GM18868 (cell line): ENCODE results near the gene CALB2.
A peak's percentile ranks its signal among the peaks of the same experiment; 100 is the strongest.
"Not testable (repeated sequence)": the region's sequence is repeated elsewhere in the genome, so short reads cannot be mapped to it uniquely, and the experiment has no call there.

Experiments
- ATAC-seq: cut with Tn5 transposase; IDR thresholded peaks from one replicate; pipeline ENCODE4 v1.9.1; 2021; ENCODE audit warnings: mild to moderate bottlenecking, moderate library complexity; ENCODE audit not compliant: unreplicated experiment

Gene CALB2

GRCh38 chr16:71358464-71358998, at the start of gene CALB2:
Gene CALB2 (plus strand): TSS chr16:71358723. CDS start chr16:71358793, 70 bp downstream.
- ATAC-seq: peak; percentile 87

GRCh38 chr16:71311553-71312158, 46.9 kb upstream of the CALB2 start:
- ATAC-seq: no peak

GRCh38 chr16:71313591-71313990, 44.9 kb upstream of the CALB2 start:
- not testable (repeated sequence) for ATAC-seq

GRCh38 chr16:71315269-71315668, 43.3 kb upstream of the CALB2 start:
- ATAC-seq: no peak

GRCh38 chr16:71319999-71320398, 38.5 kb upstream of the CALB2 start:
- no peak for ATAC-seq

- ATAC-seq: no peak
Measured at GRCh38 chr16:71327720-71328119, 30.8 kb upstream of the CALB2 start.

- no peak for ATAC-seq
Measured at GRCh38 chr16:71328151-71328550, 30.4 kb upstream of the CALB2 start.

- no peak for ATAC-seq
Measured at GRCh38 chr16:71337631-71338030, 20.9 kb upstream of the CALB2 start.

- no peak for ATAC-seq
Measured at GRCh38 chr16:71338193-71338592, 20.3 kb upstream of the CALB2 start.

- ATAC-seq: no peak
Measured at GRCh38 chr16:71338632-71339031, 19.9 kb upstream of the CALB2 start.

GRCh38 chr16:71339236-71340171, 19.0 kb upstream of the CALB2 start:
- no peak for ATAC-seq

GRCh38 chr16:71340406-71340805, 18.1 kb upstream of the CALB2 start:
- no peak for ATAC-seq

GRCh38 chr16:71341881-71342280, 16.6 kb upstream of the CALB2 start:
- ATAC-seq: no peak

GRCh38 chr16:71343078-71343477, 15.4 kb upstream of the CALB2 start:
- ATAC-seq: no peak

GRCh38 chr16:71344315-71344905, 14.1 kb upstream of the CALB2 start:
- no peak for ATAC-seq

GRCh38 chr16:71345031-71345430, 13.5 kb upstream of the CALB2 start:
- no peak for ATAC-seq

- no peak for ATAC-seq
Measured at GRCh38 chr16:71347146-71347545, 11.4 kb upstream of the CALB2 start.

GRCh38 chr16:71348262-71349085, 10.0 kb upstream of the CALB2 start:
- ATAC-seq: no peak

- no peak for ATAC-seq
Measured at GRCh38 chr16:71350821-71351557, 7.5 kb upstream of the CALB2 start.

- no peak for ATAC-seq
Measured at GRCh38 chr16:71351558-71351901, 7.0 kb upstream of the CALB2 start.
